ENCODE measurements around the gene LIPG. TPM values are rescaled to one million over a fixed set of nuclear protein-coding genes. Genes with fewer than 3 reads are reported as not detected.
A peak's percentile ranks its signal among the peaks of the same experiment; 100 is the strongest.
"Not testable (repeated sequence)": the region's sequence is repeated elsewhere in the genome, so short reads cannot be mapped to it uniquely, and the experiment has no call there.

The LIPG gene
- total RNA-seq, 8 experiments from 2014 or later, result 9.2 to 37.9 (median 16.7) TPM

- 49 to 100% (median 88%) methylated on average over 1 to 4 of the region's 6 CpGs for WGBS, 10 experiments
- in situ Hi-C loops (cut with MboI; ENCODE audit: low pct_unique_long_range_greater_than_20kb in 2 of 9, low sequenced_read_pairs in 9 of 9, unreplicated experiment in 9 of 9), result loop anchor here in 2 of 9 experiments (25.0 kb wide), 1 partner anchor 187 kb away; no protein-coding TSS in a partner anchor
Measured at GRCh38 chr18:49550621-49551339, 11.1 kb upstream of the LIPG start.

GRCh38 chr18:49553003-49553402 is 8.9 kb upstream of the LIPG start:
- 53 to 93% (median 82%) methylated on average over 1 to 4 of the region's 4 CpGs; no CpG with 5 or more reads in 2 of the 10 experiments for WGBS, 10 experiments
- Histone ChIP-seq H3K4me1 (replicated peaks in 1 of 2) (peaks cover 0 to 1% of the 10 kb centered on the region in 2 donors), H3K4me3 (no peak overlapping the region), H3K27ac (no peak overlapping the region)
- in situ Hi-C loops (cut with MboI; ENCODE audit: low pct_unique_long_range_greater_than_20kb in 2 of 9, low sequenced_read_pairs in 9 of 9, unreplicated experiment in 9 of 9), result loop anchor here in 2 of 9 experiments (25.0 kb wide), 1 partner anchor 184 kb away; no protein-coding TSS in a partner anchor
- ATAC-seq (replicated peaks in 6 of 8), result no peak

More at GRCh38 chr18:49550621-49551339, 11.1 kb upstream of the LIPG start:
- peak in 3 of 8 experiments; percentile 59 to 80 (median 74) for ATAC-seq (replicated peaks in 6 of 8)
- Histone ChIP-seq H3K4me3 (no peak overlapping the region), H3K4me1 (replicated peaks in 1 of 2) (peaks cover 0 to 3% of the 10 kb centered on the region in 2 donors), H3K27ac (no peak overlapping the region)

GRCh38 chr18:49555641-49556040 is 6.2 kb upstream of the LIPG start:
- Histone ChIP-seq H3K4me1 (replicated peaks in 1 of 2) (no peaks in the 10 kb centered on the region), H3K4me3 (no peak overlapping the region), H3K27ac (no peak overlapping the region)
- ATAC-seq (replicated peaks in 6 of 8), result no peak
- 20 to 100% (median 67%) methylated on average over 1 to 3 of the region's 4 CpGs; no CpG with 5 or more reads in 1 of the 10 experiments for WGBS, 10 experiments
- in situ Hi-C loops (cut with MboI; ENCODE audit: low pct_unique_long_range_greater_than_20kb in 2 of 9, low sequenced_read_pairs in 9 of 9, unreplicated experiment in 9 of 9), result loop anchor here in 2 of 9 experiments (25.0 kb wide), 1 partner anchor 182 kb away; no protein-coding TSS in a partner anchor

- H3K4me3 ChIP-seq, result no peak overlapping the region
- WGBS, 10 experiments, result 30 to 100% (median 86%) methylated on average over 1 to 2 of the region's 3 CpGs; no CpG with 5 or more reads in 4 of the 10 experiments
- no peaks in the 10 kb centered on the region for H3K4me1 ChIP-seq (replicated peaks in 1 of 2)
- in situ Hi-C loops (cut with MboI; ENCODE audit: low pct_unique_long_range_greater_than_20kb in 2 of 9, low sequenced_read_pairs in 9 of 9, unreplicated experiment in 9 of 9), result loop anchor here in 2 of 9 experiments (25.0 kb wide), 1 partner anchor 179 kb away; no protein-coding TSS in a partner anchor
- H3K27ac ChIP-seq, result no peak overlapping the region
- ATAC-seq (replicated peaks in 6 of 8), result no peak
Measured at GRCh38 chr18:49558356-49558755, 3.5 kb upstream of the LIPG start.

- H3K4me1 ChIP-seq (replicated peaks in 1 of 2); H3K4me3 ChIP-seq; H3K27ac ChIP-seq: not testable (repeated sequence)
- 0 to 100% (median 86%) methylated on average over 1 to 16 of the region's 16 CpGs; no CpG with 5 or more reads in 1 of the 10 experiments for WGBS, 10 experiments
- peak in 2 of 8 experiments; percentile 4 to 8 for ATAC-seq (replicated peaks in 6 of 8)
- in situ Hi-C loops (cut with MboI; ENCODE audit: low pct_unique_long_range_greater_than_20kb in 2 of 9, low sequenced_read_pairs in 9 of 9, unreplicated experiment in 9 of 9), result loop anchor here in 2 of 9 experiments (25.0 kb wide), 1 partner anchor 178 kb away; no protein-coding TSS in a partner anchor
Measured at GRCh38 chr18:49559326-49559931, 2.4 kb upstream of the LIPG start.

GRCh38 chr18:49560277-49560623 is 1.6 kb upstream of the LIPG start:
- Histone ChIP-seq H3K4me3 (peak overlapping the region in 3 of 5 donors; percentile 35 to 48 (median 43)), H3K4me1 (replicated peaks in 1 of 2) (peaks cover 4 to 10% of the 10 kb centered on the region in 2 donors), H3K27ac (no peak overlapping the region)
- in situ Hi-C loops (cut with MboI; ENCODE audit: low pct_unique_long_range_greater_than_20kb in 2 of 9, low sequenced_read_pairs in 9 of 9, unreplicated experiment in 9 of 9), result loop anchor here in 2 of 9 experiments (25.0 kb wide), 1 partner anchor 177 kb away; no protein-coding TSS in a partner anchor
- ATAC-seq (replicated peaks in 6 of 8), result no peak
- WGBS, 10 experiments, result 0 to 30% (median 14%) methylated on average over 1 to 3 of the region's 3 CpGs; no CpG with 5 or more reads in 4 of the 10 experiments

GRCh38 chr18:49560624-49561288 is 1.1 kb upstream of the LIPG start:
- WGBS, 10 experiments, result 0 to 20% (median 7%) methylated on average over 1 to 11 of the region's 46 CpGs; no CpG with 5 or more reads in 3 of the 10 experiments
- ATAC-seq (replicated peaks in 6 of 8), result peak in 7 of 8 experiments; percentile 4 to 23 (median 12)
- in situ Hi-C loops (cut with MboI; ENCODE audit: low pct_unique_long_range_greater_than_20kb in 2 of 9, low sequenced_read_pairs in 9 of 9, unreplicated experiment in 9 of 9), result loop anchor here in 2 of 9 experiments (25.0 kb wide), 1 partner anchor 177 kb away; no protein-coding TSS in a partner anchor
- Histone ChIP-seq H3K4me3 (peak overlapping the region; percentile 35 to 48 (median 43)), H3K27ac (no peak overlapping the region), H3K4me1 (replicated peaks in 1 of 2) (peaks cover 9 to 14% of the 10 kb centered on the region in 2 donors)

- Histone ChIP-seq H3K4me1 (replicated peaks in 1 of 2) (peaks cover 19 to 27% of the 10 kb centered on the region in 2 donors), H3K4me3 (peak overlapping the region; percentile 35 to 48 (median 43)), H3K27ac (no peak overlapping the region)
- in situ Hi-C loops (cut with MboI; ENCODE audit: low pct_unique_long_range_greater_than_20kb in 2 of 9, low sequenced_read_pairs in 9 of 9, unreplicated experiment in 9 of 9), result loop anchor here in 2 of 9 experiments (25.0 kb wide), 1 partner anchor 175 kb away; no protein-coding TSS in a partner anchor
- peak in 5 of 8 experiments; percentile 4 to 14 (median 10) for ATAC-seq (replicated peaks in 6 of 8)
- 0 to 88% (median 8%) methylated on average over 1 to 5 of the region's 11 CpGs; no CpG with 5 or more reads in 3 of the 10 experiments for whole genome bisulfite sequencing, 10 experiments
Measured at GRCh38 chr18:49562481-49563129, 748 bp downstream of the LIPG start.

- H3K4me1 ChIP-seq (replicated peaks in 1 of 2), result peaks cover 19 to 27% of the 10 kb centered on the region in 2 donors
- H3K27ac ChIP-seq, result no peak overlapping the region
- ATAC-seq (replicated peaks in 6 of 8), result no peak
- in situ Hi-C loops (cut with MboI; ENCODE audit: low pct_unique_long_range_greater_than_20kb in 2 of 9, low sequenced_read_pairs in 9 of 9, unreplicated experiment in 9 of 9), result loop anchor here in 2 of 9 experiments (25.0 kb wide), 1 partner anchor 174 kb away; no protein-coding TSS in a partner anchor
- peak overlapping the region; percentile 35 to 48 (median 43) for H3K4me3 ChIP-seq
Measured at GRCh38 chr18:49563130-49563540, 1.3 kb downstream of the LIPG start.

- H3K27ac ChIP-seq, result no peak overlapping the region
- H3K4me3 ChIP-seq, result peak overlapping the region in 4 of 5 donors; percentile 42 to 48 (median 46)
- peaks cover 19 to 27% of the 10 kb centered on the region in 2 donors for H3K4me1 ChIP-seq (replicated peaks in 1 of 2)
- in situ Hi-C loops (cut with MboI; ENCODE audit: low pct_unique_long_range_greater_than_20kb in 2 of 9, low sequenced_read_pairs in 9 of 9, unreplicated experiment in 9 of 9), result loop anchor here in 2 of 9 experiments (25.0 kb wide), 1 partner anchor 173 kb away; no protein-coding TSS in a partner anchor
- 25 to 93% (median 61%) methylated on average over 1 to 5 of the region's 8 CpGs; no CpG with 5 or more reads in 3 of the 10 experiments for WGBS, 10 experiments
- no peak for ATAC-seq (replicated peaks in 6 of 8)
Measured at GRCh38 chr18:49563701-49564517, 2.1 kb downstream of the LIPG start.

GRCh38 chr18:49564518-49564834 is 2.6 kb downstream of the LIPG start:
- ATAC-seq (replicated peaks in 6 of 8), result no peak
- Histone ChIP-seq H3K27ac (no peak overlapping the region), H3K4me1 (replicated peaks in 1 of 2) (peaks cover 19 to 27% of the 10 kb centered on the region in 2 donors), H3K4me3 (peak overlapping the region in 2 of 5 donors; percentile 43 to 48)
- in situ Hi-C loops (cut with MboI; ENCODE audit: low pct_unique_long_range_greater_than_20kb in 2 of 9, low sequenced_read_pairs in 9 of 9, unreplicated experiment in 9 of 9), result loop anchor here in 2 of 9 experiments (25.0 kb wide), 1 partner anchor 173 kb away; no protein-coding TSS in a partner anchor
